DOHH2 (cell line): ENCODE data around the gene SLC16A12.

Experiments
- H3F3A ChIP-seq: fragments of 200-600 bp; sonication (generic), shearing (Covaris generic); 2 replicates; pipeline ENCODE4 v1.6.0; 2016; ENCODE audit warnings: antibody characterized with exemption, mild to moderate bottlenecking; ENCODE audit not compliant: control insufficient read depth, insufficient read depth
- H3K27ac ChIP-seq: fragments of 200-600 bp; sonication (generic); 2 replicates; pipeline ENCODE4 v1.5.1; 2014; ENCODE audit warnings: low read depth, mild to moderate bottlenecking, low read length, moderate library complexity
- H3K27me3 ChIP-seq: fragments of 200-600 bp; sonication (generic); 2 replicates; pipeline ENCODE4 v1.6.1; 2014; ENCODE audit warnings: mild to moderate bottlenecking, low read length, mixed read lengths; ENCODE audit not compliant: control insufficient read depth
- H3K36me3 ChIP-seq: fragments of 200-600 bp; sonication (generic); 2 replicates; pipeline ENCODE4 v1.6.1; 2014; ENCODE audit warnings: mild to moderate bottlenecking, low read length, moderate library complexity, mixed read lengths; ENCODE audit not compliant: control insufficient read depth
- H3K4me1 ChIP-seq: fragments of 200-600 bp; sonication (generic); 2 replicates; pipeline ENCODE4 v1.6.1; 2014; ENCODE audit warnings: mild to moderate bottlenecking, low read length, mixed read lengths; ENCODE audit not compliant: control insufficient read depth
- H3K4me2 ChIP-seq: fragments of 200-600 bp; sonication (generic); 2 replicates; pipeline ENCODE4 v1.6.0; 2014; ENCODE audit warnings: mild to moderate bottlenecking, low read length, moderate library complexity
- H3K4me3 ChIP-seq: fragments of 200-600 bp; sonication (generic); 2 replicates; pipeline ENCODE4 v1.5.1; 2014; ENCODE audit warnings: mild to moderate bottlenecking, low read length, mixed read lengths
- H3K79me2 ChIP-seq: fragments of 200-600 bp; sonication (generic); 2 replicates; pipeline ENCODE4 v1.6.1; 2014; ENCODE audit warnings: mild to moderate bottlenecking, low read length, mixed read lengths; ENCODE audit not compliant: control insufficient read depth
- H3K9me2 ChIP-seq: fragments of 200-600 bp; sonication (generic); replicated peaks from 2 replicates; pipeline ENCODE4 v1.6.1; 2014; ENCODE audit warnings: mild to moderate bottlenecking, low read length, mixed read lengths; ENCODE audit not compliant: control insufficient read depth
- H3K9me3 ChIP-seq: fragments of 200-600 bp; sonication (generic); 2 replicates; pipeline ENCODE4 v1.6.1; 2014; ENCODE audit warnings: antibody characterized with exemption, low read length, mixed read lengths; ENCODE audit not compliant: control insufficient read depth, insufficient read depth
- H4K20me1 ChIP-seq: fragments of 200-600 bp; sonication (generic); 2 replicates; pipeline ENCODE4 v1.6.0; 2014; ENCODE audit warnings: low read depth, mild to moderate bottlenecking, antibody characterized with exemption, low read length, moderate library complexity; ENCODE audit not compliant: control insufficient read depth, insufficient read depth
- CTCF ChIP-seq: fragments of 200-600 bp; sonication (generic); IDR thresholded peaks from one replicate; pipeline ENCODE4 v1.5.1; 2014; ENCODE audit warnings: antibody characterized with exemption, mild to moderate bottlenecking, low read depth, low read length; ENCODE audit not compliant: poor library complexity, severe bottlenecking
- EZH2phosphoT487 ChIP-seq: fragments of 200-600 bp; sonication (generic); IDR thresholded peaks from 2 replicates; pipeline ENCODE4 v1.6.1; 2017; ENCODE audit warnings: borderline replicate concordance, mild to moderate bottlenecking, antibody characterized with exemption, low read length, moderate library complexity, mixed read lengths

Gene SLC16A12

GRCh38 chr10:89399956-89400355 is 135.4 kb downstream of the SLC16A12 start:
- Histone ChIP-seq H4K20me1 (no peaks in the 10 kb centered on the region), H3K36me3 (no peaks in the 10 kb centered on the region), H3K9me2 (no peaks in the 10 kb centered on the region), H3K4me1 (no peaks in the 10 kb centered on the region), H3F3A (no peaks in the 10 kb centered on the region), H3K27me3 (no peaks in the 10 kb centered on the region), H3K79me2 (no peaks in the 10 kb centered on the region), H3K4me2 (no peak overlapping the region), H3K9me3 (no peaks in the 10 kb centered on the region), H3K27ac (no peak overlapping the region), H3K4me3 (no peak overlapping the region)
- TF ChIP-seq CTCF: no peak
- no peak for TF ChIP-seq EZH2phosphoT487

DNA sequence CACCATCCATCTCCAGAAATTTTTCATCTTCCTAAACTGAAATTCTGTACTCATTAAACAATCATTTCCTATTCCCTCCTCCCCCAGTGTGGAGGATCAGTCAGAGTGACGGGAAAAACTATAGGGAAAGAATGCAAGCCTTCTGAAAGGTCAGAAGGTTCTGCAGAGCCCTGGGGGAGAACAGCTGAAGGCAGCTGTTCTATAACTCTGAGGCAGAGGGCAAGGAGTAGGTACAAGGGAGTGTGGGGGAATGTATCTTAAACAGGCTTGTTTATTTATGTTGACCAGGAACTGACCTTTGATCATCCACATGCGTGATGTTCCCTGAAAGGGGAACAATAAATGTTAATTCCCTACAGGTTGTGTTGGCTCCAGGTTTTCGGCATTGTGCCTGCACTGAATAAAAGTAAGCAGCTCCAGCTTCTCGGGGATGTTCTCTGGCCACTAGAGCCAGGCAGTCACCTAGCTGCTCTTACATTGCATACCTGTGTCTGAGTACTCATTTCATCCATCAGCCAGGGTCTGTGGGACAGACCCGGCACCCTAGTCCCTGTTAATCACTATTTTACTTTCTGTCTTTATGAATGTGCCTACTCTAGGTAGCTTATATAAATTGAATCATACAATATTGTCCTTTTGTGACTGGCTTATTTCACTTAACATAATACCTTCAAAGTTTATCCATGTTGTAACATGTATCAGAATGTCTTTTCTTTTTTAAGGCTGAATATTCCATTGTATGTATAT is 137.2 kb downstream of the SLC16A12 start:
- Histone ChIP-seq H3K27ac (no peak overlapping the region), H3K36me3 (no peaks in the 10 kb centered on the region), H3K79me2 (no peaks in the 10 kb centered on the region), H3K9me2 (no peaks in the 10 kb centered on the region), H3K4me3 (no peak overlapping the region), H4K20me1 (no peaks in the 10 kb centered on the region), H3K9me3 (no peaks in the 10 kb centered on the region), H3K27me3 (no peaks in the 10 kb centered on the region), H3K4me2 (no peak overlapping the region), H3F3A (no peaks in the 10 kb centered on the region), H3K4me1 (no peaks in the 10 kb centered on the region)
- TF ChIP-seq CTCF (no peak), EZH2phosphoT487 (no peak)

- H3K9me3 ChIP-seq: no peaks in the 10 kb centered on the region
- no peak overlapping the region for H3K4me2 ChIP-seq
- no peak overlapping the region for H3K27ac ChIP-seq
- peaks cover 11% of the 10 kb centered on the region for H3K4me1 ChIP-seq
- H3F3A ChIP-seq: no peaks in the 10 kb centered on the region
- no peaks in the 10 kb centered on the region for H3K27me3 ChIP-seq
- H3K9me2 ChIP-seq: no peaks in the 10 kb centered on the region; the same call in 1 of the 2 replicates
- no peak for TF ChIP-seq EZH2phosphoT487
- TF ChIP-seq CTCF: no peak
- H3K36me3 ChIP-seq: no peaks in the 10 kb centered on the region
- H3K79me2 ChIP-seq: no peaks in the 10 kb centered on the region
- H4K20me1 ChIP-seq: no peaks in the 10 kb centered on the region
- H3K4me3 ChIP-seq: no peak overlapping the region
Measured at GRCh38 chr10:89395141-89395540, 140.3 kb downstream of the SLC16A12 start.
